ENCODE data around the gene ZNF682.
"Not testable (repeated sequence)": the region's sequence is repeated elsewhere in the genome, so short reads cannot be mapped to it uniquely, and the experiment has no call there.

Gene ZNF682

DNA sequence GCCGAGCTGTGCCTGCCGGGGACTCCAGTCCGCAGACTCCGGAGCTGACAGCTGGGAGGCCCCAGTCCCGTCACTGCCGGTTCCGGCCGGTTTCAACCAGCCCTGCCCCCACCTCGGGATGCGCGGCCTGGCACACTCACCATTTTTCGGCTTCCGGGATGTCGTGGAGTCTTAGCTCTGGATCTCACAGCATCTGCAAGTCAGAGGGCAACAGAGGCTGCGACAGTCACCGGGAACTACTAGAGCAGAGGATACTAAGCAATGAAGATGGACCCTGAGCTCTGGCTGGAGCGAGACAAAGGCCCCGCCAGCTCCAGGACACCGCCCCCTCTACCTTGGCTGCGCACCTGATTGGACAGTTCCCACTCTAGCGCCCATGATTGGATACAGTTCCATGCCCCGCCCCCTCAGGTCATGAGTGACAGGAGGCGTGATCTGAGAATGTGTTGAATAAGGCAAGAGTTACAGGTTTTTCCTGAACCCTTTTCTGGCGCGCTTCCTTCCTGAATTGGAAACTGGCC is at the start of gene ZNF682:
ZNF682 (minus strand) TSS at position 303 of the 521 bp plus-strand sequence; CDS start at position 143, 160 bp downstream.
- peak; percentile 85 to 93 (median 90) for DNase-seq (ENCODE audit: low read depth in 4 of 4, low spot score in 1 of 4)

DNA sequence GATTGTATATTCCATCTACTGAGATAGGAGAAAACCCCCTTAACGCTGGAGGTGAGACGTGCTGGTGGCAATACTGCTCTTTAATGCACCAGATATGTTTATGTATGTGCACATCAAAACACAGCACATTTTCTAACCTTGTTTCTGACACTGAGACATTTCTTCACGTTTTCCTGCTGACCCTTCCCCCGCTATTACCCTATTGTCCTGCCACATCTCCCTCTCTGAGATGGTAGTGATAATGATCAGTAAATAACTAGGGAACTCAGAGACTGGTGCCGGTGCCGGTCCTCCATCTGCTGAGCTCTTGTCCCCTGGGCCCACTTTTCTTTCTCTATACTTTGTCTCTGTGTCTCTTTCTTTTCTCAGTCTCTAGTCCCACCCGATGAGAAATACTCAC is 43.6 kb upstream of the ZNF682 start:
- not testable (repeated sequence) for DNase-seq (ENCODE audit: low read depth in 4 of 4, low spot score in 1 of 4)

DNA sequence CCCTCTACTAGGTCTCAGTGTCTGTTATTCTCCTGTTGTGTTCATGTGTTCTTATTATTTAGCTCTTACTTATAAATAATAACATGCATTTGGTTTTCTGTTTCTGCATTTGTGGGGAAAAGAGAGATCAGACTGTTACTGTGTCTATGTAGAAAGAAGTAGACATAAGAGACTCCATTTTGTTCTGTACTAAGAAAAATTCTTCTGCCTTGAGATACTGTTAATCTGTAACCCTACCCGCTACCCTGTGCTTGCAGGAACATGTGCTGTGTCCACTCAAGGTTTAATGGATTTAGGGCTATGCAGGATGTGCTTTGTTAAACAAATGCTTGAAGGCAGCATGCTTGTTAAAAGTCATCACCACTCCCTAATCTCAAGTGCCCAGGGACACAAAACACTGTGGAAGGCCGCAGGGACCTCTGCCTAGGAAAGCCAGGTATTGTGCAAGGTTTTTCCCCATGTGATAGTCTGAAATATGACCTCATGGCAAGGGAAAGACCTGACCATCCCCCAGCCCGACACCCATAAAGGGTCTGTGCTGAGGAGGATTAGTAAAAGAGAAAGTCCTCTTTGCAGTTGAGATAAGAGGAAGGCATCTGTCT is 43.0 kb upstream of the ZNF682 start:
- DNase-seq (ENCODE audit: low read depth in 4 of 4, low spot score in 1 of 4), result not testable (repeated sequence)

DNA sequence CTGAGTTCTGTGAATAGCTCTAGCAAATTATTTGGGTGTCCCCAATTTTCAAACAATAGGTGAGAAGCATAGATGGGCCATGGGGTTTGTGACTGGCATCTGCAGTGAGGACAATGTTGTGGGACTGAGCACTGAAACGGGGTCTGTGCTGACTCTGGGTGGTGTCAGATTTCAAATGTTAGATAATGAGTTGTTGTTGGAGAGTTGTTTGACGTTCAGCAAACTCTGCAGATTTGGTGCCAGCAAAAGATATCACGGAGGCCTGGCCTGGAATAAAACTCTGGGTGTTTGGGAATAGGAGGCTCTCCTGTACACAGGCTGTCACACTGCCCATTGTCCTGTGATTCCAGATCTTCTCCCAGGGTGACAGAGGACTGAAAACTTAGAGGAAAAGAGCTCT is 41.4 kb upstream of the ZNF682 start:
- no peak for DNase-seq (ENCODE audit: low read depth in 4 of 4, low spot score in 1 of 4)

DNA sequence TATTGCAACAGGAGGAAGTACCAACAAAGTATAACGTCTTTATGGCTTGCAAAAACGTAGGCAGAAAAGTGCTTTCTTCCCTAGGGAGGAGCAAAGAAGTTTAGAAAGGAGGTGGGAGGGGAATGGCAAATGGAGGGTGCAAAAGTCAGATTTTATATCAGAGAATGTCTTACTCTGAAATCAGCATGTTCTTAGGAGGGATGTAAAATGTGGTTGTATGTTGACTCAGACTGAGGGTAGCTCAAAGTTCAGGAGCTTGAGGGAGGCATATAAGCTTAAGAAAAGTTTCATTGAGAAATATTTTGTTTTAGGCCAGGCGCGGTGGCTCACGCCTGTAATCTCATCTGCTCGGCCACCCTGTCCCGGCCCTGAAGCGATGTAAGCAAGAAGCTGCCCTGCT is 40.2 kb upstream of the ZNF682 start:
- no peak for DNase-seq (ENCODE audit: low read depth in 4 of 4, low spot score in 1 of 4)

DNA sequence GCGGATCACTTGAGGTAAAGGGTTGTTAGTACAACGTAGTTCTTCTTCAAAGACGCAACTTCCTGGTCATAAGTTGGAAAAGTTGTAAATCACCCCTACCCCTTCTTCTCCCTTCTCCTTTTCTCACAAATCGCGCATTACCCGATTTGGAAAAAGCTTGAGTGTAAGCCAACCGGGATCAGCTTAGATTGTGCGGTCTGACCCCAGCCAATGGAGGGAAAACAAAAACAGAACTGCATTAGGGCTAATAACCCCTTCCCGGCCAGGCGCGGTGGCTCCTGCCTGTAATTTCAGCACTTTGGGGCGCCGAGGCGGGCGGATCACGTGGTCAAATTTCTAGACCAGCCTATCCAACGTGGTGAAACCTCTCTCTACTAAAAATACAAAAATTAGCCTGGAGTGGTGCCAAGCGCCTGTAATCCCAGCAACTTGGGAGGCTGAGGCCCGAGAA is 39.3 kb upstream of the ZNF682 start:
- no peak for DNase-seq (ENCODE audit: low read depth in 4 of 4, low spot score in 1 of 4)

DNA sequence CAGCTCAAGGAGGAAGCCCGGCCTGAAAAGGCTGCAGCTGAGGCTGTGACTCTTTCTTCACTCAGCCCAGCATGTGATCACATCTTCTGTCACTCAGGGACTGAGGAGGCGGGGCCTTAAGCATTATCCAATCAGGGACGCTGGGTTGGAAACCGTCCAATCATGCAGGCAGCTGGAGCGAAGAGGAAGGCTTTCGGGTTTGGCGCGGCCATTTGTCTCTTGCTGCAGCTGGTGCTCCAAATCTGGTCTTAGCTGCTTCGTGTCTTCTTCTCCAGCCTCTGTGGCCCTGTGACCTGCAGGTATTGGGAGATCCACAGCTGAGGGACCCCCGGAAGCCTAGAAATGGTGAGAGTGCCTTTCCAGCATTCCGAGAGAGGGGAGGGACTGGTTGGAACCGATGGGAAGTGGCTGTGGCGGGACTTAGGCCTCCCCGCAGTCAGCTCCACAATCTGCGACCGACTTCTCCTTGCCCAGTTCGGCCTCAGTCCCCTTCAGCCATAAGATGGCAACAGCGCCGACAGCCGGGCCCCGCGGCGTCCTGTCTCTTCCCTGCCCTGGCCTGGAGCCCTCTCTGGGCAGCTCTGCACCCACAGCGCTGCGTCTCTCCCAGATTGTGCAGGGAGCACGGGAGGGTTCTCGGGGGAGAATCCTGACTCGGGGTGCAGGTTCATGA is 38.6 kb upstream of the ZNF682 start, which contains the start of gene ZNF90:
ZNF90 (plus strand) TSS at position 210 of the 673 bp plus-strand sequence; CDS start at position 343, 133 bp downstream.
- DNase-seq (ENCODE audit: low read depth in 4 of 4, low spot score in 1 of 4), result peak; percentile 59 to 77 (median 72)

DNA sequence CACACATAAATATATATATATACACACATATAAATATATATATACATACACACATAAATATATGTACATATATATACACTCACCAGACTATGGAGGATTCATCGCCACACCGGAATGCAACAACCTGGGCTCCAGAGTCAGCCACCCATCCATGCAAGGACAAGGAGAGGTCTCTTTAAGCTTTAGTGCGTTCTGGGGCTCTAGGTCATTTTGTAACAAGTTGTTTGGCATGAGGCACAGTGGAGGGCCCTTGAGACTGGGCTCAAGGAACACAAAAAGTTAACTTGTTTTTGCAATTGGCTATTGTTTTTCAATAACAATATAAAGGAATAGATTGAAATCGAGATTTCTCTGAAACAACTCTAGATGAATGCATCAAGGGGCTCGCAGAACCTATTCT is 33.6 kb upstream of the ZNF682 start:
- DNase-seq (ENCODE audit: low read depth in 4 of 4, low spot score in 1 of 4), result no peak

DNA sequence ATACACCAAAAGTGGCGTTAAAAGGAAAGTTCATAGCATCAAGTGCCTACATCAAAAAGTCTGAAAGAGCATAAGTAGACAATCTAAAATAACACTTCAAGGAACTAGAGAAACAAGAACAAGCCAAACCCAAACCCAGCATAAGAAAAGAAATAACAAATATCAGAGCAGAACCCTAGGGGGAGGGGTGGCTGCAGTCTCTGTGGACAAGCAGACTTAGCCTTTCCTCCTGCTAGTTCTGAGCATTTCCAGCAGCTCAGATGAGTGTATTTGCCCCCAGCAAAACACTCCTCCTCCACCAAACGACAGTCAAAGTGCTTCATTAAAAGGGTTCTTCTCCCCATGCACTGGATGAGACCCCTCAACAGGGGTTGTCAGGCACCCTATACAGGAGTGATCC is 31.4 kb upstream of the ZNF682 start:
- DNase-seq (ENCODE audit: low read depth in 4 of 4, low spot score in 1 of 4), result no peak

DNA sequence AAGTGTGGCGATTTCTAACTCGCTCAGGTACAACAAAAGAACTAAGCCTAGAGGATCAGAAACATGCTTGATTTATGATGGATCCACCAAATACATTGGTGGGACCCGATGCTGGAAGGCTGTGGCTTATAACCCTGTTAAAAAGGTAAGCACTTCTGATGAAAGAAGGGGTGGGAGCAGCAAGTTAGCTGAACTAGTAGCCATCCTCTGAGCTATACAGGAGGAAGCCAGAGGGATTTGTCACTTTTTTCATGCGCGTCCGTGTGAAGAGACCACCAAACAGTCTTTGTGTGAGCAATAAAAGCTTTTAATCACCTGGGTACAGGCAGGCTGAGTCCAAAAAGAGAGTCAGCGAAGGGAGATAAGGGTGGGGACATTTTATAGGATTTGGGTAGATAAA is 29.3 kb upstream of the ZNF682 start:
- not testable (repeated sequence) for DNase-seq (ENCODE audit: low read depth in 4 of 4, low spot score in 1 of 4)

DNA sequence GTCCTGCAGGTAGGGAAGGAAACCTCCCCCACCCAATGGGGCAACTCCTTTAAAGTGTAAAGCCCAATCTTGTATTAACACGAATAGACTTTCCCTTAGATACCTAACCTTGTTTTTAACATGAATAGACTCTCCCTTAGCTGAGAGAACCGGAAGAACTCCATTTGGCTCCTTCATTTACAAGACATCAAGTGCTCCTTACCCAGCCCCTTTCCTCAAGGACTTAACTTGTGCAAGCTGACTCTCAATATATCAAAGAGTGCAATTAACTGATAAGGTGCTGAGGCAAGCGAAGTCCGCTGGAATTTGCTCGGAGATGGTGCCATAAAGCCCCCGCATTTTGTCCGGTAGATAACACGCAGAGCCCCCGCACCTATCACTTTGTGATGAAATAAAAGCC is 28.6 kb upstream of the ZNF682 start:
- no peak for DNase-seq (ENCODE audit: low read depth in 4 of 4, low spot score in 1 of 4)

DNA sequence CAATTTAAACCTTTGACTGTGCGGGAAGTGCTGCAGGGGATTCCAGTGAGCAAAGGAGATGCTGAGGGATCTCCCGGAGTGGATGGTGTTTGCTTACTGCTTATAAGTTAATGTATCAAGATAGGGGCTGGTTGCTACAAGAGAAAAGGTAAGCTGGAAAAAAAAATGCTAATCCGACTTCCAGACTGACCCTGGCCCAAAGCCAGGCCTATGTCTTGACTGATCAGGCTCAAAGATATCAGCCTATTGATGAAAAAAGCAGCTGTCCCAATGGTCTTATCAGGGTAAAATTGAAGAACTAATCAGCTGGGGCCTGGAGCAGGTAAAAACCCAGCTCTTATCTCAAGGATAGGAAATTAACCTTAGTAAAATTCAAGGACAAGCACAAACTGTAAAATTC is 27.6 kb upstream of the ZNF682 start:
- no peak for DNase-seq (ENCODE audit: low read depth in 4 of 4, low spot score in 1 of 4)

DNA sequence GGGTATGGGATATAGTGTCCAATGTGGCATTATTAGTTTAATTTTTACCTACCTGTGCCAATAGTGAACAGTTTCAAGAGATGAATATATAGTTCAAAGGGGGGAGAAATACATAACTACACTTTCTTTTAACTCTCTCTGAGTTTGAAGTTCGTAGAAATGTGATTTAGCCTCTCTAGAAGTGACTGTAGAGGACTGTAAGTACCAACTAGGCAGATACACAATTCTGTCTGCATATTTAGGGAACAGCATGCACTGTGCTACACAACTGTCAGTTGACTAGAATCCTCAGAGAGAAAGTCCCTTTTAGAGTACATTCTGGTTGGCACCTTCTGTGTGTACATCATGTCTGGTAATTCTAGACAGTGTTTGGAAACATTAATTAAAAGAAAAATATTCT is 21.0 kb upstream of the ZNF682 start:
- no peak for DNase-seq (ENCODE audit: low read depth in 4 of 4, low spot score in 1 of 4)

DNA sequence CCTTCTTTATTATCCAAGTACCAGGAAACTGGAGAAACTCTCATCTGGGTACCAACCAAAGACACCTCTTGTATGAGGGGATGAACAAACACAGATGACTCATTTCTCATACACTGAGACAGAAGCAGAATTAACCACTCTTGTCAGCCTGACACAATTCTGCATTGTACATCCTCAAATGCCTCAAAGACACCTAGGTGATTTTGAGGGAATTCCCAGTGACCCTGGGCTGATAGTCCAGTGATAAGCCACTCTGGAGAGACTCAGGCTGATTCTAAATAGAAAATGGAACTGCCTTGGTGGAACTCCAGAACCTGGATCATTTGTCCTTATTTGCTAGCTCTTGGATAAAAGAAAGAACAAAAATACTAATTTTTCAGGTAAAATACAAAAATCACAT is 19.4 kb upstream of the ZNF682 start:
- not testable (repeated sequence) for DNase-seq (ENCODE audit: low read depth in 4 of 4, low spot score in 1 of 4)

DNA sequence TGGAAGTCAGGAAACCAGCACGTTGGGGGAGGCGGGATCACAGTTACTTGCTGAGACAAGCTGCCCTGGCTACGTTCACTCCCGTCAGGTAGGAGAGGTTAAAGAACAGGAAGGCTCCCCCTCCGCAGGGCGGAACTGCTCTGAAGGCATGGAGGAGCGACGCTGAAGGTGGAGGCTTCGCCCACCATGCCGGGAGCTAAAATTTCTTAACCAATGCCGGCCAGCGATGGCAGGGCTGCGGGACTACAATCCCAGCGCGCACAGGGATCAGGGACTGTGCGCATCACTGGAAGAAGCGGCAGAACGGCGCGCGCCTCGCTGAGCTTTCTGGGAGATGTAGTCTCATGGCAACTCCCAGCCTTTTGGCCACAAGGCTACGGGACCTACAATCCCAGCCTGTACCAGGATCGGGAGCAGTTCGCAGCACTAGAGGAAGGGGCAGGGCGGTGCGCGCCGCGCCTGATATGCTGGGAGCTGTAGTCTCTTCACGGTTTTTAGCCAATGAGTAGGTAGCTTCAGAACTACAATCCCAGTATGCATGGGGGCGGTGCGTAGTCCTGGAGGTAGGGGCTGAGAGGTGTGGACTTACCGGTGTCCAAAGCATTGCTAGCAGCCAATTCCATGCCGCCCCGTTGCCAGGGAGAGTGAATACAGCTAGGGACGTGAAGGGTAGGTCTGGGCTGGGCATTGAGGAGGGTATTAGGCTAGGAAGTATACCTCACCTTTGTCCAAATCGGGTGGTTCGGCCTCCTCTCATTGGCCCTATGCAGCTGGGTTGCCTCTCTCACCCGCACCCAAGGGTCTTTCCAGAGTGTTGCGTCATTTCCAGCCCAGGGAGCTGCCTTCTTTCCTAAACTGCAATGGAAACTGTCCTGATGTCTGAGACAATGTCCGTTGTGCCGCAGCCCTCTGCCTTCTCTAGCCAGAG is 12.8 kb upstream of the ZNF682 start:
- peak; percentile 32 to 66 (median 52) for DNase-seq (ENCODE audit: low read depth in 4 of 4, low spot score in 1 of 4)

DNA sequence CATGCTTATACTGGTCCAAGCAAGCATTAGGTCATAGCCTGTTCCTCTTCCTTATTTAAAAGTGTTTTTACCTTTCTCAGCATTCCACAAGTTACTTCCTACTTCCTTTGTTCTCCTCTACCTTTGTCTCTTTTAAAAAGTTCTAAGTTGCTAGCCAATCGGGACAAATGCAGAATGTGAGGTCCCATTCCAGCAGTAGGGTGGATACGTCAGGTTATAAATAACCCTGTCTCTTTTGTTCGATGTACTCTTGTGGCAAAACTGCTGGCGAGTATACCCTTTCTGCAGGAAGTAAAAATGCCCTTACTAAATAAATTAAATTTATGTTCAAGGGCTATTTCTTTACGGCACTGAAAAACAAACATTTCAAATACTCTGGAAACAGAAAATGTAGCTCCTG is 6.4 kb upstream of the ZNF682 start:
- not testable (repeated sequence) for DNase-seq (ENCODE audit: low read depth in 4 of 4, low spot score in 1 of 4)

DNA sequence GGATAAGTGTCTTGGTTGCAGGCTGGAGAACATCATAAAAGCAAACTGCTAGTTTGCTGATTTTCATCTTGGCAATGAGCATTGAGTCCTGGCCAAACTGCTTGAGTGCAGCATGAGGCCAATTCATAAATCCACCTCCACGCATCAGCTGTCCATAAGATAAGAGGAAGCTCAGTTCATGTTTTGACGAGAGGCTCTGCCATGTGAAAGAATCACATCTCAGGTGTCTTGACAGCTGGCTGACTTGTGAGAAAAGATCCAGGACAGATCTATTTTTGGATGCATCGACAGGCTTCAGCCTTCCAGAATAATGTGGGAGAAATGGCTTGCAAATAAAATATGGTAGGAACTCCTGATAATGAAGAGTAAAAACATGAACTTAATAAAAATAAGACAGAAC is 5.4 kb upstream of the ZNF682 start:
- no peak for DNase-seq (ENCODE audit: low read depth in 4 of 4, low spot score in 1 of 4)

DNA sequence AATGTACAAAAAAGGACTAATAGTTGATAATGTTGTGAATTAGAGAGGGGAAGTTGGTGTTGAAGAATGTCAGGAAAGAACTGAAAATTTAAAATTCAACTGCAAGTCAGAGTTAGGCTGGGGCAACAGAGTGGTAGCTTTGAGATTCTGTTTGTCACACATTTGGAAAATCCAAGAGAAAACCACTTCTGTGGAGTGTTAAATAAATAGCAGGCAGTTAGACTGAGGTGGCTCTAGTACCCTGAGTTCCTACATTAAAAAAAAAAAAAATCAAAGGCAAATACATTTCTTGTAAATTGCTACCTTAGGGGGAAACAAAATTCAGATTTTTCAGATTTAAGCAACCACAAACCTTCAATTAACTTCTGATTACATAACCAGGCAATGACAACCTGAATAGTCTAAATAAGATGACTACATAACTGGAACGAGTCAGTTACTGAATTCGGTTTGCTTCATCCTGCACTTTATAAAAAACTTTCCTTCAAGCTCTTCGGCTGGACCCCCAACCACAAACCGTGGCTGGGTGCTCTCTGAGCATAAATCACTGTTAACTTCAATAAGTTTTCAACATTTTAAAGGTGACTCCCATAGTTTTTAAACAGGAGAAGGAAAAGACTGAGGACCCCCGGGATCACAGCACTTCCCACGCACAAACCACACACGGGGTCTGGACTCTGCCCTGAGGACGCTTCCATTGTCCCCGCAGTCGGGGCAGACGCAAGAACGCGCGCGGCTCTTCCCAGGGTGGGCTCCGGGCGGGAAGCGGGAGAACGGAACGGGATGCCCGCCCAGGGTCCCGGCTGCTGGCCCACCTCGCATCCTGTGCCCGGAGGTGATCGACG is 725 bp downstream of the ZNF682 start:
- no peak for DNase-seq (ENCODE audit: low read depth in 4 of 4, low spot score in 1 of 4)

DNA sequence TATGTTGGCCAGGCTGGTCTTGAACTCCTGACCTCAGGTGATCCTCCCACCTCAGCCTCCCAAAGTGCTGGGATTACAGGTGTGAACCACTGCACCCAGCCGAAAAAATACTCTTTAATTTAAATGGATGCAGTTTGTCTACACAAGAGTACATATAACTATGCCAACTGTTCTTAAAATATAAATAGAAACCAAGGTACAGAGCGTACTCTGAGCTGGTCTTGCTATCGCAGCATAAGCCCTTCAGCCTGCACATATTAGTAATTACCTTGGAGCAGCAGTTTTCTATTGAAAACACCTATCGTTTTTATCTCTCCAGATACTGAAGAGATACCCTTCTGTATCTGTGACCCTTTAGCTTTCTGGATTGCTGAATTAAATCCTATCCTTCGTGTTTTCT is 3.4 kb downstream of the ZNF682 start:
- DNase-seq (ENCODE audit: low read depth in 4 of 4, low spot score in 1 of 4), result no peak

DNA sequence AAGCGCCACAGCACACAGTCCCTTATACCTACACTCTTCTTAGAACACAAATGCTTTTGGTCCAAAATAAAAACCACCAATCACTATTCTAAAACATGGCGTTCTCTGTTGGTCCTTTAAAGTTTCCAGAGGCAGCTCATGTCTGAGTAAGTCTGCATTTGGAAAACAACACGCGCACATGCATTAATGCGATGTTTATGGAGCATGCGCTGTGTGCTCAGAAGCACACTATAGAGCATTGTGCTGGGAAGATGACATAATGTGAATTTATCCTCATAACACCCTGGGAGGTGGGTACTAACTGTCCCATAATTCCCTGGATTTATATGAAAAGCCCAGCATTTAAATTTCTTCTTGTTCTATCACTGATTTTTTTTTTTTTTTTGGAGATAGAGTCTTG is 10.7 kb downstream of the ZNF682 start:
- DNase-seq (ENCODE audit: low read depth in 4 of 4, low spot score in 1 of 4), result no peak

DNA sequence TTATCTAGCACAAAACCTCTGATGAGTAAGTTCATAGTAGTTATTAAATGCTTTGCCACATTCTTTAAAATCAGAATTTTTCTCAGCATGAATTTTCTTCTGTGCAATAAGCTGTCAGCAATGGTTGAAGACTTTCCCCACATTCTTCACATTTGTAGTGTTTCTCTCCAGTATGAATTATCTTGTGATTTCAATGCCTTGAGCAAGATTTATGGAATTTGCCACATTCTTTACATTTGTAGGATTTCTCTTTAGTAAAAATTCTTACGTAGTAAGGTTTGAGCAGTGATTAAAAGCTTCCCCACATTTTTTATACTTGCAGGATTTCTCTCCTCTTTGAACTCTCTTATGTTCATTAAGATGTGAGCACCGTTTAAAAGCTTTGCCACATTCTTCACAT is 33.6 kb downstream of the ZNF682 start:
- DNase-seq (ENCODE audit: low read depth in 4 of 4, low spot score in 1 of 4), result no peak
